Endothelial cell of hepatic sinusoid (primary cell): Measurements from ENCODE around the gene GFRA3.

Source experiments
- in situ Hi-C: cut with HindIII; loops from 2 replicates; pipeline ENCODE4 v1.10.0; 2017; ENCODE audit warnings: low sequenced_read_pairs

Gene GFRA3

DNA sequence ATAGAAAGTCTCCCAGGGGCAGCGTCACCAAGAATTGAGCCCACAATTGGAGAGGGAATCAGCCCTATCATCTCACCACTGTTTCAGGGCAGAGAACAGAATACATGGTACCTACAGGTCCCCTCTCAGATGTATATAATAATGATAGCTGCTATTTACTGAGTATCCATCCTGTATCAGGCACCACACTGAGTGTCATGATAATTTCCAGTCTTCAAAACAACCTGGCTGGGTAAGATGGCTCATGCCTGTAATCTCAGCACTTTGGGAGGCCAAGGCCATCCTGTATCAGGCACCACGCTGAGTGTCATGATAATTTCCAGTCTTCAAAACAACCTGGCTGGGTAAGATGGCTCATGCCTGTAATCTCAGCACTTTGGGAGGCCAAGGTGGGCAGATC, 26.6 kb downstream of the GFRA3 start:
- in situ Hi-C loops, result loop anchor here (5.0 kb wide), 1 partner anchor 100 kb away; no protein-coding TSS in a partner anchor

GRCh38 chr5:138246822-138247221, 27.6 kb downstream of the GFRA3 start:
- in situ Hi-C loops, result loop anchor here (5.0 kb wide), 1 partner anchor 100 kb away; no protein-coding TSS in a partner anchor

DNA sequence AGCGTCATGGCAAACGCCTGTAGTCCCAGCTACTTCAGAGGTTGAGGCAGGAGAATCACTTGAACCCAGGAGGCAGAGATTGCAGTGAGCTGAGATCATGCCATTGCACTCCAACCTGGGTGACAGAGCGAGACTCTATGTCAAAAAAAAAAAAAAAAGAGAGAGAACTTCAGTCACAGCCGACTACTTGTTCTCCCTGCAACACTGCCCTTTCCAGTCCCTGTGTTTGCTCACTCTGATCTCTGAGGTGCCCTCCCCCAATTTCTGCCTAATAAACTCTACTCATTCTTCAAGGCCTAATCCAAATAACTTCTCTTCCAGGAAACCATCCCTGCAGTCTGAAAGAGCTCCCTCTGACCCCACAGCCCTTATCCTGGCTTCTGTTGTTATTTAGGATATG, 28.1 kb downstream of the GFRA3 start:
- in situ Hi-C loops, result loop anchor here (5.0 kb wide), 1 partner anchor 99 kb away; no protein-coding TSS in a partner anchor

GRCh38 chr5:138245717-138246116, 28.7 kb downstream of the GFRA3 start:
- in situ Hi-C loops, result loop anchor here (5.0 kb wide), 1 partner anchor 98 kb away; no protein-coding TSS in a partner anchor

GRCh38 chr5:138243794-138244193, 30.6 kb downstream of the GFRA3 start:
- in situ Hi-C loops, result no loop called here

- in situ Hi-C loops, result no loop called here
Observed at GRCh38 chr5:138241688-138242571, 32.5 kb downstream of the GFRA3 start.

GRCh38 chr5:138240650-138241385, 33.6 kb downstream of the GFRA3 start:
- in situ Hi-C loops, result no loop called here

DNA sequence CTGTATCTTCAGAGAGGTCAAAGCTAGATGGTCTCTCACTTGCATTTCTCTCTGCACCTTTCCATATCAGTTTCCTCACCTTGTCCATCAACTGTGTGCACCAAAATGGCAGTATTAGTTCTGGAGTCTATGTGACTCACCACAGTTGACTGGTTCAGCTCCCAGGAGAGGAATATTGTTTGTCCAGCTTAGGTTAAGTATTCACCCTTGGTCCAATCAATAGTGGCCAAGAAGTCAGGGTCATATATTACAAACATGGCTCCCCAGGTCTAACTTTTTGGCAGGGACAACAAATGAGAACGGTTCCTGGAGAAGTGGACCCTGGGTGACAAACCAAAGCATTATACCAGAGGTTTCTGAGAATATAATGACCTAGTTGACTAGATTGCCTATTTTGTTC, 36.4 kb downstream of the GFRA3 start:
- in situ Hi-C loops, result no loop called here

GRCh38 chr5:138234651-138235050, 39.8 kb downstream of the GFRA3 start:
- in situ Hi-C loops, result no loop called here

GRCh38 chr5:138233280-138233679, 41.1 kb downstream of the GFRA3 start:
- in situ Hi-C loops, result no loop called here

DNA sequence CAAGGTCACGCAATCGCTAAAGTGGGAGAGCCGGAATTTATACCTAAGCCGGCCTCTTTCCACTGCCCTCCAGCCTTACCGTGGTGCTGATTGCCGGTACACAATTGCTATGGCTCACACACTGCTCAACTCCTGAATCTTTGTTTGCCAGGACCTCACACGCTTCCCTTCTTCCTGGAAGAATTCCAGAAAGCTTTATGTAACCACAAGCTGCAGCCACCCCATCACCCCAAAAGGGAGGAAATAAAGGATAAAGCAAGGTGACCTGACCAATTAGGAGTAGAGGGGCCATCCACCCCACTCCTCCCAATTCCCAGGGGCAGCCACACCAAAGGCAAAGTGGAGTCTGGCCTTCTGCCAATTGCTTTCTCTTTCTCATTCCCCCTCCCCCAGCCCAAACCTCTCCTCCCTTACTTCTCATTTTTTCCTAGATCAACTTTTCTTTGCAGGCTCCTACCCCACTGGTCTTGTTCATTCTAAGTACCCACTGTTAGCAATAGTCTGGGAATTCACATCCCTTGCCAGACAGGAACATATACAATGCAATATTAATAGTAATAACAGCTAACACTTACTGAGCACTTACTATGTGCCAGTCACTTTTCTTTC, 43.3 kb downstream of the GFRA3 start:
- in situ Hi-C loops, result no loop called here

GRCh38 chr5:138230261-138230660, 44.2 kb downstream of the GFRA3 start:
- in situ Hi-C loops, result no loop called here

DNA sequence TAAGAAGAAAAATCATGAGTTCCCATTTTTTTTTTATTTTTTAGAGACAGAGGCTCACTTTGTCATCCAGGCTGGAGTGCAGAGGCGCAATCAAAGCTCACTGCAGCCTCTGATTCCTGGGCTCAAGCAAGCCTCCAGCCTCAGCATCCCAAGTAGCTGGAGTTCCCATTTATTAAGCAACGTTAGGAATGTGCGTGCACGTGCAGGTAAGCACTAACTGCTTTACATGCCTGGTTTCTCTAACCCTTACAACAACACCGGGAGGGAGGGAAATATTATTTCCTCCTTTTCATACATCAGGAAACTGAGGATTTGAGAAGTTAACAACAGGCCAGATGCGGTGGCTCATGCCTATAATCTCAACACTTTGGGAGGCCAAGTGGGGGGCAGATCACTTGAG, 45.0 kb downstream of the GFRA3 start:
- in situ Hi-C loops, result no loop called here

GRCh38 chr5:138226910-138227309, 47.5 kb downstream of the GFRA3 start:
- in situ Hi-C loops, result no loop called here

DNA sequence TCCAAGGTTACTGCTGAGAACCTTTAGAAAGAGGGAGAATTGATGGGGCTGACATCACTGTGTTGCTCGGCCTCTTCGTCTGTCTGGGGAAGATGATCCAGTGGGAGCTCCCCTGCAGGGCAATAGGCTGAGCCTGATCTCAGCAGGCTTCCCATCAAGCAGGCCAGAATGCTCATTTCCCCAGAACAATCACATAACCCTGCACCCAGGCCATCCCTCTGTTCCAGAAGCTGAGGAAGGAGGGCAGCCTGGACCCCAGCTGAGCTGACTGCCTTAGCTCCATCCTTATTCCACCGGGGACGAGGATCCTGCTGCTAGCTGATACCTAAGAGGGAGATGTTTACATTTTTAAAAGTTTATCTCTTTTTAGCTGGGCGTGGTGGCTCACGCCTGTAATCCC, 49.7 kb downstream of the GFRA3 start:
- in situ Hi-C loops, result no loop called here

GRCh38 chr5:138223532-138223931, 50.9 kb downstream of the GFRA3 start:
- in situ Hi-C loops, result no loop called here

GRCh38 chr5:138216799-138217198, 57.6 kb downstream of the GFRA3 start:
- in situ Hi-C loops, result no loop called here

- in situ Hi-C loops, result no loop called here
Observed at GRCh38 chr5:138213161-138214029, 61.0 kb downstream of the GFRA3 start, which contains the start of gene CDC23. Gene CDC23, minus strand, starts transcription at chr5:138213323. Its CDS starts 11 bp downstream, at chr5:138213312.

- in situ Hi-C loops, result no loop called here
Observed at GRCh38 chr5:138212828-138213160, 61.6 kb downstream of the GFRA3 start.

DNA sequence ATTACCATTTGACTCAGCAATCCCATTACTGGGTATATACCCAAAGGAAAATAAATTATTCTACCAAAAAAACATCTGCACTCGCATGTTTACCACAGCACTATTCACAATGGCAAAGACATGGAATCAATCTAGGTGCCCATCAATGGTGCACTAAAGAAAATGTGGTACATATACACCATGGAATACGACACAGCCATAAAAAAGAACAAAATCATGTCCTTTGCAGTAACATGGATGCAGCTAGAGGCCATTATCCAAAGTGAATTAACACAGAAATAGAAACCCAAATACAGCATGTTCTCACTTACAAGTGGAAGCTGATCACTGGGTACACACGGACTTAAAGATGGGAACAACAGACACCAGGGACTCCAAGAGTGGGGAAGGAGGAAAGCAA, 63.4 kb downstream of the GFRA3 start:
- in situ Hi-C loops, result no loop called here
